SU-DHL-6 (cell line): Measurements from ENCODE around the gene CBX7.

Source experiments
- H2AFZ ChIP-seq: fragments of 200-600 bp; sonication (generic); 2 replicates; pipeline ENCODE4 v1.6.1; 2014; ENCODE audit warnings: low read depth, mild to moderate bottlenecking, moderate library complexity, mixed read lengths, antibody characterized with exemption, low read length; ENCODE audit not compliant: severe bottlenecking
- H3F3A ChIP-seq: fragments of 200-600 bp; shearing (Covaris generic); 2 replicates; pipeline ENCODE4 v1.6.0; 2016; ENCODE audit warnings: antibody characterized with exemption, mild to moderate bottlenecking; ENCODE audit not compliant: insufficient read depth
- H3K27ac ChIP-seq: fragments of 200-600 bp; sonication (generic); 2 replicates; pipeline ENCODE4 v1.5.1; 2016; ENCODE audit warnings: low read depth, mild to moderate bottlenecking, low read length, moderate library complexity, mixed read lengths
- H3K27me3 ChIP-seq: fragments of 200-600 bp; sonication (generic), shearing (Covaris generic); 2 replicates; pipeline ENCODE4 v1.6.0; 2014; ENCODE audit warnings: mild to moderate bottlenecking, low read length
- H3K36me3 ChIP-seq: fragments of 200-600 bp; sonication (generic); 2 replicates; pipeline ENCODE4 v1.6.1; 2014; ENCODE audit warnings: mild to moderate bottlenecking, low read length, mixed read lengths
- H3K4me2 ChIP-seq: fragments of 300-600, 200-600 bp; shearing (Covaris generic), sonication (generic); 2 replicates; pipeline ENCODE4 v1.6.0; 2014; ENCODE audit warnings: low read length, low read depth, mild to moderate bottlenecking; ENCODE audit not compliant: poor library complexity, severe bottlenecking
- H3K4me3 ChIP-seq: fragments of 200-600 bp; sonication (generic); 2 replicates; pipeline ENCODE4 v1.5.1; 2014; ENCODE audit warnings: antibody characterized with exemption, low read length, mild to moderate bottlenecking, mixed read lengths; ENCODE audit not compliant: insufficient read depth, poor library complexity, severe bottlenecking
- H3K79me2 ChIP-seq: fragments of 200-600 bp; sonication (generic); 2 replicates; pipeline ENCODE4 v1.6.1; 2014; ENCODE audit warnings: mild to moderate bottlenecking, low read length, moderate library complexity; ENCODE audit not compliant: insufficient read depth
- H3K9ac ChIP-seq: fragments of 200-600 bp; sonication (generic); 2 replicates; pipeline ENCODE4 v1.7.0; 2014; ENCODE audit warnings: mild to moderate bottlenecking, low read length
- H3K9me2 ChIP-seq: fragments of 200-600 bp; sonication (generic); replicated peaks from 2 replicates; pipeline ENCODE4 v1.6.1; 2014; ENCODE audit warnings: low read length; ENCODE audit not compliant: insufficient read depth
- H3K9me3 ChIP-seq: fragments of 200-600 bp; sonication (generic); 2 replicates; pipeline ENCODE4 v1.6.1; 2014; ENCODE audit warnings: low read length, mixed read lengths; ENCODE audit not compliant: insufficient read depth
- H4K20me1 ChIP-seq: fragments of 200-600 bp; sonication (generic); 2 replicates; pipeline ENCODE4 v1.6.1; 2014; ENCODE audit warnings: low read depth, mild to moderate bottlenecking, antibody characterized with exemption, low read length, moderate library complexity, mixed read lengths
- EZH2phosphoT487 ChIP-seq: fragments of 200-600 bp; sonication (generic), shearing (Covaris generic); conservative IDR thresholded peaks from 2 replicates; pipeline ENCODE4 v1.6.1; 2018; ENCODE audit warnings: mild to moderate bottlenecking, antibody characterized with exemption, low read length, moderate library complexity, mixed read lengths
- TF ChIP-seq, protein P1 (sequence below): fragments of 200-600 bp; sonication (generic); IDR thresholded peaks from one replicate; pipeline ENCODE4 v1.5.1; 2017; ENCODE audit warnings: antibody characterized with exemption, mild to moderate bottlenecking, low read length, moderate library complexity; ENCODE audit not compliant: insufficient read depth, poor library complexity, severe bottlenecking

CBX7 gene

DNA sequence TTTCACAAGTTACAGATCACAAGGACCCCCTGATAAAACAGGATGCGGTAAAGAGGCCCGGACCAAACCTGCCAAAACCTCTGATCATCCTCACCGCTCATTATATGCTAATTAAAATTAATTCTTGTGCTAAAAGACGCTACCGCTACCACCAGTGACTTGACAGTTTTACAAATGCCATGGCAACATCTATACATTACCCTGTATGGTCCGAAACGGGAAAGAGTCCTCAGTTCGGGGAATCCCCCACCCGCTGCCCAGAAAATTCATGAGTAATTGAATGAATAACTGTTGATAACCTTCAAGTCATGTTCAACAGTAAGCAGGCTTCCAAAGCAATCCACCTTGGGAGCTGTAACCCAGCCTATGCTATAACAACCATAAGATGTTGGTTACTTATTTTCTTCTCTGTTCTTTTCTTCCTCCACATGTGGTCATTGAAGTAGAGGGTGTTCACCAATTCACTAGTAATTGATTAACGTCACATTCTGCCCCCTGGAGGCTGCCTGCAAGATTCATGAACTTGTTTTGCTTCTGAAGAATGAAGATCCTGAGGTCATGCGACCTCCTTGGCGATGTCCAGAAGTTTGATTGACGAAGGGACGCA, 34.8 kb downstream of the CBX7 start:
- no peak for TF ChIP-seq EZH2phosphoT487
- TF ChIP-seq, protein P1, sequence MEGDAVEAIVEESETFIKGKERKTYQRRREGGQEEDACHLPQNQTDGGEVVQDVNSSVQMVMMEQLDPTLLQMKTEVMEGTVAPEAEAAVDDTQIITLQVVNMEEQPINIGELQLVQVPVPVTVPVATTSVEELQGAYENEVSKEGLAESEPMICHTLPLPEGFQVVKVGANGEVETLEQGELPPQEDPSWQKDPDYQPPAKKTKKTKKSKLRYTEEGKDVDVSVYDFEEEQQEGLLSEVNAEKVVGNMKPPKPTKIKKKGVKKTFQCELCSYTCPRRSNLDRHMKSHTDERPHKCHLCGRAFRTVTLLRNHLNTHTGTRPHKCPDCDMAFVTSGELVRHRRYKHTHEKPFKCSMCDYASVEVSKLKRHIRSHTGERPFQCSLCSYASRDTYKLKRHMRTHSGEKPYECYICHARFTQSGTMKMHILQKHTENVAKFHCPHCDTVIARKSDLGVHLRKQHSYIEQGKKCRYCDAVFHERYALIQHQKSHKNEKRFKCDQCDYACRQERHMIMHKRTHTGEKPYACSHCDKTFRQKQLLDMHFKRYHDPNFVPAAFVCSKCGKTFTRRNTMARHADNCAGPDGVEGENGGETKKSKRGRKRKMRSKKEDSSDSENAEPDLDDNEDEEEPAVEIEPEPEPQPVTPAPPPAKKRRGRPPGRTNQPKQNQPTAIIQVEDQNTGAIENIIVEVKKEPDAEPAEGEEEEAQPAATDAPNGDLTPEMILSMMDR: peak; percentile 36
- no peaks in the 10 kb centered on the region for H3K36me3 ChIP-seq
- H3K4me3 ChIP-seq: no peak overlapping the region
- no peak overlapping the region for H3K27ac ChIP-seq
- no peaks in the 10 kb centered on the region for H3K79me2 ChIP-seq
- H3K9me3 ChIP-seq: no peaks in the 10 kb centered on the region
- H3K4me2 ChIP-seq: peak overlapping the region; percentile 2
- H2AFZ ChIP-seq: no peak overlapping the region
- H3F3A ChIP-seq: peaks cover 7% of the 10 kb centered on the region; the same call in 1 of the 2 replicates
- H3K9me2 ChIP-seq: no peaks in the 10 kb centered on the region
- no peaks in the 10 kb centered on the region for H4K20me1 ChIP-seq
- H3K27me3 ChIP-seq: no peaks in the 10 kb centered on the region
- no peak overlapping the region for H3K9ac ChIP-seq

DNA sequence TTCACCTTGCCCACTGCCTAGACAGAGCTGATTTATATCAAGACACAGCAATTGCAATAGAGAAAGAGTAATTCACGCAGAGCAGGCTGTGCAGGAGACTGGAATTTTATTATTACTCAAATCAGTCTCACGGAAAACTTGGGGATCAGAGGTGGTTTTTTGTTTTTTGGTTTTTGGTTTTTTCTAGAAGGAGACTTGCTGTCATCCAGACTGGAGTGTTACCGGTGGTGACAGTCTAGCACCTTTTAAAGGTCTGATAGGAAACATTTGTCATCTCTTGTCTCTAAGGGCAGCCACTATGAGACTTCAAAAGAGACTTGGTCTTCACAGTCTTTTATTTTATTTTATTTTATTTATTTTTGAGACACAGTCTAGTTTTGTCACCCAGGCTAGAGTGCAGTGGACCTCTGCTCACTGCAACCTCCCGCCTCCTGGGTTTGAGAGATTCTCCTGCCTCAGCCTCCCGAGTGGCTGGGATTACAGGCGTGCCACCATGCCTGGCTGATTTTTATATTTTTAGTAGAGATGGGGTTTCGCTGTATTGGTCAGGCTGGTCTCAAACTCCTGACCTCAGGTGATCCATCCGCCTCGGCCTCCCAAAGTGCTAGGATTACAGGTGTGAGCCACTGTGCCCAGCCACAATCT, 36.4 kb downstream of the CBX7 start:
- no peak overlapping the region for H3K27ac ChIP-seq
- no peaks in the 10 kb centered on the region for H3K36me3 ChIP-seq
- TF ChIP-seq, protein P1: no peak
- no peak for TF ChIP-seq EZH2phosphoT487
- H3K27me3 ChIP-seq: no peaks in the 10 kb centered on the region
- H4K20me1 ChIP-seq: no peaks in the 10 kb centered on the region
- no peak overlapping the region for H3K4me3 ChIP-seq
- no peaks in the 10 kb centered on the region for H3K79me2 ChIP-seq
- no peak overlapping the region for H3K9ac ChIP-seq
- H2AFZ ChIP-seq: no peak overlapping the region
- no peaks in the 10 kb centered on the region for H3K9me3 ChIP-seq
- no peaks in the 10 kb centered on the region for H3K9me2 ChIP-seq
- H3K4me2 ChIP-seq: no peak overlapping the region
- peaks cover 7% of the 10 kb centered on the region; the same call in 1 of the 2 replicates for H3F3A ChIP-seq

DNA sequence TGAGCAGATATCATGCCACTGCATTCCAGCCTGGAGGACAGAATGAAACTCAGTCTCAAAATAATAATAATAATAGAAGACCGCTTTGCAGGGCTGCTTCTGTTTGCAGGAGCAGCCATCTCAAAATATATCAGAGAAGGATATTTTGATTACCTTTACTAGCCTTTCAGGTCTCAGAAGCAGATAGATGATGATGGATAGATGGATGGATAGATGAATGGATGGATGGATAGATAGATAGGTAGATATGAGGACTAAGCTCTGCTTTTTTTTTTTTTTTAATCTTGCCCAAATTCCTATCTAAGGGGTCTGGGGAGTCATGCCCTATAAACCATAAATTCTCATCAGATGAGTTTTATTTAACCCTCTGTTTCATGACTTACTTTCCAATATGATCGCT, 36.9 kb downstream of the CBX7 start:
- no peak overlapping the region for H3K27ac ChIP-seq
- TF ChIP-seq, protein P1: no peak
- TF ChIP-seq EZH2phosphoT487: no peak
- no peak overlapping the region for H3K9ac ChIP-seq
- H3F3A ChIP-seq: peaks cover 7% of the 10 kb centered on the region; the same call in 1 of the 2 replicates
- no peaks in the 10 kb centered on the region for H3K9me3 ChIP-seq
- peak overlapping the region; percentile 27 for H3K4me2 ChIP-seq
- H3K27me3 ChIP-seq: no peaks in the 10 kb centered on the region
- H3K79me2 ChIP-seq: no peaks in the 10 kb centered on the region
- H3K36me3 ChIP-seq: no peaks in the 10 kb centered on the region
- H3K9me2 ChIP-seq: no peaks in the 10 kb centered on the region
- H4K20me1 ChIP-seq: no peaks in the 10 kb centered on the region
- no peak overlapping the region for H3K4me3 ChIP-seq
- H2AFZ ChIP-seq: no peak overlapping the region
